H9 (cell line): ENCODE measurements around the gene DBF4. TPM values are rescaled to one million over a fixed set of nuclear protein-coding genes. Genes with fewer than 3 reads are reported as not detected.

Experiments used
- DNase-seq: peaks from one replicate; pipeline ENCODE4 v3.0.0-alpha.2; 2017
- H2AFZ ChIP-seq: one replicate; pipeline ENCODE4 v1.6.1; 2013; ENCODE audit warnings: mild to moderate bottlenecking, low read length, control low read depth, moderate library complexity
- H2AK5ac ChIP-seq: 2 replicates; pipeline ENCODE4 v1.6.1; 2013; ENCODE audit warnings: low read length, control low read depth, mixed read lengths; ENCODE audit not compliant: insufficient read length
- H2BK120ac ChIP-seq: one replicate; pipeline ENCODE4 v1.6.1; 2013; ENCODE audit warnings: low read depth, mild to moderate bottlenecking, low read length, control low read depth, inconsistent platforms; ENCODE audit not compliant: poor library complexity, severe bottlenecking
- H2BK12ac ChIP-seq: 2 replicates; pipeline ENCODE4 v1.6.1; 2013; ENCODE audit warnings: low read length, control low read depth, mixed read lengths, low read depth; ENCODE audit not compliant: insufficient read length
- H2BK15ac ChIP-seq: 2 replicates; pipeline ENCODE4 v1.6.1; 2013; ENCODE audit warnings: low read depth, low read length, control low read depth
- H2BK20ac ChIP-seq: one replicate; pipeline ENCODE4 v1.6.1; 2013; ENCODE audit warnings: low read depth, mild to moderate bottlenecking, low read length, control low read depth, inconsistent platforms; ENCODE audit not compliant: poor library complexity, severe bottlenecking
- H2BK5ac ChIP-seq: 2 replicates; pipeline ENCODE4 v1.6.1; 2013; ENCODE audit warnings: low read length, control low read depth, mixed read lengths; ENCODE audit not compliant: insufficient read length
- H3K14ac ChIP-seq: 2 replicates; pipeline ENCODE4 v1.6.1; 2013; ENCODE audit warnings: low read length, control low read depth; ENCODE audit not compliant: insufficient read depth
- H3K18ac ChIP-seq: 2 replicates; pipeline ENCODE4 v1.6.1; 2013; ENCODE audit warnings: low read depth, mild to moderate bottlenecking, mixed read lengths, low read length, control low read depth; ENCODE audit not compliant: insufficient read length
- H3K23ac ChIP-seq: 2 replicates; pipeline ENCODE4 v1.6.1; 2013; ENCODE audit warnings: low read length, control low read depth, mixed read lengths, low read depth; ENCODE audit not compliant: insufficient read length
- H3K23me2 ChIP-seq: 2 replicates; pipeline ENCODE4 v1.6.1; 2013; ENCODE audit warnings: low read depth, mild to moderate bottlenecking, mixed read lengths, low read length, control low read depth; ENCODE audit not compliant: insufficient read length, poor library complexity, severe bottlenecking
- H3K27ac ChIP-seq: 2 replicates; pipeline ENCODE4 v1.5.1; 2013; ENCODE audit warnings: low read length, control low read depth, mixed read lengths, low read depth; ENCODE audit not compliant: insufficient read length
- H3K27me3 ChIP-seq: 2 replicates; pipeline ENCODE4 v1.6.1; 2013; ENCODE audit warnings: low read length, control low read depth, inconsistent platforms; ENCODE audit not compliant: insufficient read depth
- H3K4ac ChIP-seq: 2 replicates; pipeline ENCODE4 v1.6.1; 2013; ENCODE audit warnings: low read depth, mild to moderate bottlenecking, control low read depth, inconsistent platforms, low read length, moderate library complexity
- H3K4me1 ChIP-seq: 2 replicates; pipeline ENCODE4 v1.6.1; 2013; ENCODE audit warnings: low read length, control low read depth, inconsistent platforms; ENCODE audit not compliant: insufficient read depth
- H3K4me2 ChIP-seq: 2 replicates; pipeline ENCODE4 v1.6.1; 2013; ENCODE audit warnings: low read length, control low read depth, mixed read lengths; ENCODE audit not compliant: insufficient read length, insufficient read depth
- H3K56ac ChIP-seq: 2 replicates; pipeline ENCODE4 v1.6.1; 2013; ENCODE audit warnings: low read depth, mild to moderate bottlenecking, mixed read lengths, low read length, control low read depth; ENCODE audit not compliant: insufficient read length
- H3K79me1 ChIP-seq: 2 replicates; pipeline ENCODE4 v1.6.1; 2013; ENCODE audit warnings: low read depth, mild to moderate bottlenecking, moderate library complexity, low read length, control low read depth, inconsistent platforms; ENCODE audit not compliant: insufficient read depth, poor library complexity, severe bottlenecking
- H3K79me2 ChIP-seq: 2 replicates; pipeline ENCODE4 v1.6.1; 2013; ENCODE audit warnings: low read length, control low read depth, inconsistent platforms; ENCODE audit not compliant: insufficient read depth
- H3K9ac ChIP-seq: 2 replicates; pipeline ENCODE4 v1.6.1; 2013; ENCODE audit warnings: low read length, control low read depth, mixed read lengths; ENCODE audit not compliant: insufficient read length; ENCODE audit errors: extremely low read depth
- H3K9me3 ChIP-seq: one replicate; pipeline ENCODE4 v1.6.1; 2013; ENCODE audit warnings: low read depth, low read length, inconsistent platforms; ENCODE audit not compliant: control insufficient read depth
- H3T11ph ChIP-seq: one replicate; pipeline ENCODE4 v1.6.1; 2013; ENCODE audit warnings: mild to moderate bottlenecking, low read length, control low read depth, inconsistent platforms
- H4K20me1 ChIP-seq: one replicate; pipeline ENCODE4 v1.6.1; 2013; ENCODE audit not compliant: control insufficient read depth, insufficient read length, insufficient read depth
- H4K5ac ChIP-seq: 2 replicates; pipeline ENCODE4 v1.6.1; 2013; ENCODE audit warnings: low read depth, mild to moderate bottlenecking, mixed read lengths, low read length, control low read depth; ENCODE audit not compliant: insufficient read length
- H4K8ac ChIP-seq: replicated peaks from 2 replicates; pipeline ENCODE4 v1.6.1; 2013; ENCODE audit warnings: low read length, control low read depth, mixed read lengths, low read depth; ENCODE audit not compliant: insufficient read length
- H4K91ac ChIP-seq: 2 replicates; pipeline ENCODE4 v1.6.1; 2013; ENCODE audit warnings: low read depth, mild to moderate bottlenecking, moderate library complexity, mixed read lengths, low read length, control low read depth; ENCODE audit not compliant: insufficient read length
- H3K27ac Mint-ChIP-seq, 3 experiments: 2 replicates in 2 of 3; 3 replicates in 1 of 3; pipeline ENCODE4 v1.8.0; 2020 to 2021; ENCODE audit warnings: mixed read lengths in 3 of 3, mild to moderate bottlenecking in 1 of 3, moderate library complexity in 1 of 3
- H3K27me3 Mint-ChIP-seq: 2 replicates; pipeline ENCODE4 v1.8.0; 2021; ENCODE audit warnings: low read depth, mild to moderate bottlenecking, moderate library complexity, mixed read lengths
- H3K36me3 Mint-ChIP-seq, 3 experiments: 2 replicates in 2 of 3; 3 replicates in 1 of 3; pipeline ENCODE4 v1.8.0; 2020 to 2021; ENCODE audit warnings: low read depth in 3 of 3, mixed read lengths in 3 of 3; ENCODE audit not compliant: insufficient read depth in 1 of 3
- H3K4me1 Mint-ChIP-seq, 2 experiments: 2 replicates each; pipeline ENCODE4 v1.8.0; 2020; ENCODE audit warnings: mixed read lengths in 2 of 2
- H3K4me3 Mint-ChIP-seq, 2 experiments: 2 replicates in 1 of 2; 3 replicates in 1 of 2; pipeline ENCODE4 v1.8.0; 2020 to 2021; ENCODE audit warnings: mild to moderate bottlenecking in 2 of 2, mixed read lengths in 2 of 2, moderate library complexity in 1 of 2
- H3K9me3 Mint-ChIP-seq, 2 experiments: 2 replicates in 1 of 2; 3 replicates in 1 of 2; pipeline ENCODE4 v1.8.0; 2020; ENCODE audit warnings: mild to moderate bottlenecking in 2 of 2, mixed read lengths in 2 of 2, moderate library complexity in 1 of 2
- CTCF ChIP-seq: fragments of 200-600 bp; sonication (generic); conservative IDR thresholded peaks from 3 replicates; pipeline ENCODE4 v1.8.0; 2021; ENCODE audit warnings: antibody characterized with exemption, mild to moderate bottlenecking
- WGBS: extraction: QIAGEN DNeasy Blood & Tissue Kit; methylation state at CpG from one replicate; pipeline ENCODE4 v1.1.7; 2013; ENCODE audit warnings: missing lambda C conversion rate, low lambda C conversion rate, mixed read lengths; ENCODE audit not compliant: insufficient read length; ENCODE audit errors: extremely low coverage; 5-methylcytosine and 5-hydroxymethylcytosine counted together
- total RNA-seq: library from RNA; stranded (reverse); gene quantifications from 2 replicates; pipeline ENCODE4 v1.2.1, GENCODE V29; 2021

DBF4 gene
- total RNA-seq, 1 experiment from 2014 or later, result 75.9 TPM

GRCh38 chr7:87853237-87853864 is 22.9 kb upstream of the DBF4 start:
- Histone ChIP-seq H3K79me1 (no peaks in the 10 kb centered on the region), H3K4ac (no peak overlapping the region), H2BK12ac (no peak overlapping the region), H3K9ac (no peak overlapping the region), H3K23me2 (no peaks in the 10 kb centered on the region), H4K91ac (no peak overlapping the region), H2BK120ac (no peak overlapping the region), H3K79me2 (no peaks in the 10 kb centered on the region), H3T11ph (no peak overlapping the region), H2BK5ac (no peak overlapping the region), H3K56ac (no peak overlapping the region), H2BK20ac (no peak overlapping the region), H3K4me1 (no peaks in the 10 kb centered on the region), H2BK15ac (no peak overlapping the region), H4K8ac (no peak overlapping the region), H3K27me3 (no peaks in the 10 kb centered on the region; the same call in 1 of the 2 replicates), H3K18ac (no peak overlapping the region), H3K23ac (no peak overlapping the region), H3K14ac (no peak overlapping the region), H3K9me3 (no peaks in the 10 kb centered on the region), H2AK5ac (no peak overlapping the region), H4K20me1 (no peaks in the 10 kb centered on the region), H3K4me2 (no peak overlapping the region), H4K5ac (no peak overlapping the region), H2AFZ (no peak overlapping the region), H3K27ac (no peak overlapping the region)
- no peak overlapping the region for H3K4me3 Mint-ChIP-seq
- H3K4me1 Mint-ChIP-seq, result peaks cover 4 to 6% of the 10 kb centered on the region in 2 experiments
- H3K36me3 Mint-ChIP-seq, result peaks cover 13 to 39% (median 28%) of the 10 kb centered on the region in 3 experiments
- H3K9me3 Mint-ChIP-seq, result peaks cover 0 to 3% of the 10 kb centered on the region in 2 experiments; a peak in 3 of 5 replicates
- no CpG with 5 or more reads among the region's 1 CpG for WGBS
- H3K27ac Mint-ChIP-seq, result no peak overlapping the region
- no peaks in the 10 kb centered on the region for H3K27me3 Mint-ChIP-seq
- no peak for TF ChIP-seq CTCF
- no peak for DNase-seq
